CD14-positive monocyte (primary cell): ENCODE measurements around the gene P4HB. TPM values are rescaled to one million over a fixed set of nuclear protein-coding genes. Genes with fewer than 3 reads are reported as not detected.

ENCODE experiments used
- DNase-seq, 3 donors: peaks; one replicate each; pipeline ENCODE4 v3.0.0-alpha.2; 2011 to 2022
- H2AFZ ChIP-seq: 2 replicates; pipeline ENCODE4 v1.6.0; 2012; ENCODE audit warnings: mild to moderate bottlenecking, low read depth, low read length, inconsistent platforms; ENCODE audit not compliant: insufficient read depth, poor library complexity, severe bottlenecking
- H3K27ac ChIP-seq, 2 donors: 1 replicate in 1 of 2; 2 replicates in 1 of 2; pipeline ENCODE4 v1.5.1; 2012 to 2013; ENCODE audit warnings: low read length in 2 of 2, control low read depth in 1 of 2, inconsistent platforms in 1 of 2, low read depth in 1 of 2, mild to moderate bottlenecking in 1 of 2
- H3K27me3 ChIP-seq, 2 donors: one replicate each; pipeline versions ENCODE4 v1.6.0 to v1.6.1; 2011 to 2013; ENCODE audit warnings: low read length in 2 of 2; ENCODE audit not compliant: control insufficient read depth in 2 of 2, insufficient read depth in 2 of 2
- H3K36me3 ChIP-seq, 2 donors: replicated peaks in 1 of 2; 1 replicate in 1 of 2; 2 replicates in 1 of 2; pipeline versions ENCODE4 v1.5.1 to v1.6.1; 2012 to 2013; ENCODE audit warnings: low read length in 2 of 2, control low read depth in 1 of 2, inconsistent platforms in 1 of 2, mild to moderate bottlenecking in 1 of 2; ENCODE audit not compliant: insufficient read depth in 2 of 2, control insufficient read depth in 1 of 2
- H3K4me1 ChIP-seq, 2 donors: 1 replicate in 1 of 2; 2 replicates in 1 of 2; pipeline versions ENCODE4 v1.5.1 to v1.6.1; 2012 to 2013; ENCODE audit warnings: low read length in 2 of 2, control low read depth in 1 of 2, inconsistent platforms in 1 of 2, mild to moderate bottlenecking in 1 of 2, moderate library complexity in 1 of 2; ENCODE audit not compliant: insufficient read depth in 2 of 2, control insufficient read depth in 1 of 2
- H3K4me2 ChIP-seq: replicated peaks from 2 replicates; pipeline ENCODE3; 2012; ENCODE audit warnings: low read length, moderate library complexity, mild to moderate bottlenecking; ENCODE audit not compliant: poor library complexity, severe bottlenecking; ENCODE audit errors: extremely low read depth
- H3K4me3 ChIP-seq, 3 experiments: fragments of 200-600 bp in 1 of 3; sonication (generic) in 1 of 3; replicated peaks in 1 of 3; 1 replicate in 2 of 3; 2 replicates in 1 of 3; pipeline ENCODE4 v1.5.1; 2011 to 2013; ENCODE audit warnings: low read length in 3 of 3, mild to moderate bottlenecking in 3 of 3, control low read depth in 2 of 3, low read depth in 2 of 3, inconsistent platforms in 1 of 3, moderate library complexity in 1 of 3
- H3K79me2 ChIP-seq: 2 replicates; pipeline ENCODE4 v1.6.0; 2012; ENCODE audit warnings: mild to moderate bottlenecking, control low read depth, inconsistent platforms, low read length, moderate library complexity; ENCODE audit not compliant: insufficient read depth
- H3K9ac ChIP-seq: 2 replicates; pipeline ENCODE4 v1.6.0; 2017; ENCODE audit warnings: low read length, mild to moderate bottlenecking; ENCODE audit not compliant: insufficient read depth, poor library complexity, severe bottlenecking
- H3K9me3 ChIP-seq, 2 donors: replicated peaks in 1 of 2; 1 replicate in 1 of 2; 2 replicates in 1 of 2; pipeline versions ENCODE4 v1.5.1 to v1.6.1; 2012 to 2013; ENCODE audit warnings: low read length in 2 of 2, control low read depth in 1 of 2; ENCODE audit not compliant: control insufficient read depth in 1 of 2, insufficient read depth in 1 of 2
- H4K20me1 ChIP-seq: 2 replicates; pipeline ENCODE4 v1.6.0; 2012; ENCODE audit warnings: mild to moderate bottlenecking, low read length, control low read depth, moderate library complexity; ENCODE audit not compliant: insufficient read depth
- H3K27ac Mint-ChIP-seq, 7 donors: one replicate each; pipeline ENCODE4 v1.8.0; 2020; ENCODE audit warnings: mild to moderate bottlenecking in 7 of 7, mixed read lengths in 7 of 7, moderate library complexity in 6 of 7, inconsistent platforms in 2 of 7
- H3K27me3 Mint-ChIP-seq, 3 donors: one replicate each; pipeline ENCODE4 v1.8.0; 2021 to 2022; ENCODE audit warnings: low read depth in 3 of 3, mild to moderate bottlenecking in 3 of 3, mixed read lengths in 3 of 3, moderate library complexity in 3 of 3, inconsistent platforms in 1 of 3
- H3K36me3 Mint-ChIP-seq, 2 donors: one replicate each; pipeline ENCODE4 v1.8.0; 2020; ENCODE audit warnings: mixed read lengths in 2 of 2, inconsistent platforms in 1 of 2, mild to moderate bottlenecking in 1 of 2
- H3K4me1 Mint-ChIP-seq: one replicate; pipeline ENCODE4 v1.8.0; 2020; ENCODE audit warnings: mild to moderate bottlenecking, mixed read lengths
- H3K4me3 Mint-ChIP-seq, 2 donors: one replicate each; pipeline ENCODE4 v1.8.0; 2020; ENCODE audit warnings: mild to moderate bottlenecking in 2 of 2, mixed read lengths in 2 of 2, moderate library complexity in 1 of 2
- H3K9me3 Mint-ChIP-seq, 7 donors: one replicate each; pipeline ENCODE4 v1.8.0; 2020 to 2022; ENCODE audit warnings: mixed read lengths in 7 of 7, mild to moderate bottlenecking in 6 of 7, moderate library complexity in 6 of 7, inconsistent platforms in 2 of 7
- CTCF ChIP-seq: fragments of 200-600 bp; IDR thresholded peaks from one replicate; pipeline ENCODE4 v1.8.0; 2022; ENCODE audit warnings: antibody characterized with exemption, mild to moderate bottlenecking
- WGBS: methylation state at CpG from one replicate; pipeline ENCODE4 v1.1.5; 2013; ENCODE audit warnings: missing lambda C conversion rate; ENCODE audit not compliant: insufficient coverage; 5-methylcytosine and 5-hydroxymethylcytosine counted together
- intact Hi-C, 2 donors: fragments of 100-400 bp; cut with micrococcal nuclease; formaldehyde crosslinking; loops; one replicate each; pipeline versions ENCODE4 v1.15.0 to v1.15.1; 2023
- polyA plus RNA-seq, 3 donors: library from polyadenylated mRNA; depleted of rRNA in 1 of 3; unstranded in 2 of 3; stranded (reverse) in 1 of 3; fragments of 300-500 nt in 2 of 3; fragments of >200 nt in 1 of 3; fragmentation: Illumina TruSeq in 2 of 3; gene quantifications; 1 replicate in 2 of 3; 2 replicates in 1 of 3; pipeline ENCODE4 v1.2.3, GENCODE V29; 2012 to 2021

Gene P4HB
- polyA plus RNA-seq, 3 donors: 108 to 297 (median 291) TPM

GRCh38 chr17:81903896-81904599 is 43.7 kb upstream of the P4HB start:
- no peaks in the 10 kb centered on the region for H3K79me2 ChIP-seq
- H3K4me1 Mint-ChIP-seq: peaks cover 2% of the 10 kb centered on the region
- peaks cover 0 to 12% (median 0%) of the 10 kb centered on the region in 7 donors for H3K9me3 Mint-ChIP-seq
- no peak overlapping the region for H3K27ac ChIP-seq
- peaks cover 48 to 64% of the 10 kb centered on the region in 2 donors for H3K36me3 Mint-ChIP-seq
- TF ChIP-seq CTCF: no peak
- no peak for DNase-seq
- intact Hi-C loops: no loop called here
- no peak overlapping the region for H3K4me3 ChIP-seq
- H2AFZ ChIP-seq: no peak overlapping the region
- peaks cover 32 to 48% of the 10 kb centered on the region in 2 donors for H3K36me3 ChIP-seq
- peaks cover 16% of the 10 kb centered on the region for H4K20me1 ChIP-seq
- no peak overlapping the region for H3K4me2 ChIP-seq
- H3K9me3 ChIP-seq: no peaks in the 10 kb centered on the region
- no peak overlapping the region for H3K4me3 Mint-ChIP-seq
- H3K9ac ChIP-seq: no peak overlapping the region
- 98% methylated on average over 24 of the region's 24 CpGs for WGBS
- peaks cover 0 to 12% of the 10 kb centered on the region in 2 donors for H3K4me1 ChIP-seq
- peaks cover 19 to 33% (median 21%) of the 10 kb centered on the region in 3 donors for H3K27me3 Mint-ChIP-seq
- peaks cover 3 to 20% of the 10 kb centered on the region in 2 donors for H3K27me3 ChIP-seq
- no peak overlapping the region for H3K27ac Mint-ChIP-seq

GRCh38 chr17:81903415-81903831 is 43.1 kb upstream of the P4HB start:
- Histone ChIP-seq H3K36me3 (peaks cover 35 to 54% of the 10 kb centered on the region in 2 donors), H3K9me3 (no peaks in the 10 kb centered on the region), H3K4me1 (peaks cover 0 to 12% of the 10 kb centered on the region in 2 donors), H3K4me2 (no peak overlapping the region), H3K79me2 (no peaks in the 10 kb centered on the region), H3K9ac (no peak overlapping the region), H2AFZ (no peak overlapping the region), H3K4me3 (no peak overlapping the region), H4K20me1 (peaks cover 21% of the 10 kb centered on the region), H3K27me3 (peaks cover 3 to 20% of the 10 kb centered on the region in 2 donors), H3K27ac (no peak overlapping the region)
- Mint-ChIP-seq H3K4me3 (peak overlapping the region in 1 of 2 donors; percentile 51), H3K9me3 (peaks cover 0 to 12% (median 0%) of the 10 kb centered on the region in 7 donors), H3K27ac (no peak overlapping the region), H3K36me3 (peaks cover 51 to 62% of the 10 kb centered on the region in 2 donors), H3K27me3 (peaks cover 19 to 33% (median 21%) of the 10 kb centered on the region in 3 donors), H3K4me1 (peaks cover 2% of the 10 kb centered on the region)
- WGBS: 95% methylated on average over 10 of the region's 10 CpGs
- no peak for DNase-seq
- intact Hi-C loops: no loop called here
- no peak for TF ChIP-seq CTCF
